Urinary bladder (tissue), 4 donors: ENCODE data around the gene KRT27. TPM values are rescaled to one million over a fixed set of nuclear protein-coding genes. Genes with fewer than 3 reads are reported as not detected.

Experiments used
- DNase-seq: peaks from one replicate; pipeline ENCODE4 v3.0.0-alpha.2; 2015; ENCODE audit errors: extremely low spot score
- H3K27ac ChIP-seq: one replicate; pipeline ENCODE4 v1.5.1; 2013; ENCODE audit warnings: low read depth, mild to moderate bottlenecking, moderate library complexity
- H3K36me3 ChIP-seq: one replicate; pipeline ENCODE4 v1.6.1; 2013; ENCODE audit warnings: mild to moderate bottlenecking, moderate library complexity; ENCODE audit not compliant: insufficient read depth
- H3K4me1 ChIP-seq: one replicate; pipeline ENCODE4 v1.6.1; 2013; ENCODE audit warnings: mild to moderate bottlenecking, moderate library complexity; ENCODE audit not compliant: insufficient read depth
- H3K4me3 ChIP-seq: one replicate; pipeline ENCODE4 v1.5.1; 2013; ENCODE audit warnings: low read depth, low read length
- WGBS: extraction: QIAGEN DNeasy Blood & Tissue Kit; methylation state at CpG from one replicate; pipeline ENCODE4 v1.1.7; 2013; 5-methylcytosine and 5-hydroxymethylcytosine counted together
- polyA plus RNA-seq: library from polyadenylated mRNA; stranded (reverse); fragments of 200-250 nt; gene quantifications from one replicate; pipeline ENCODE4 v1.2.3, GENCODE V29; 2013
- total RNA-seq: library from RNA; depleted of rRNA; stranded (reverse); fragments of >200 nt; gene quantifications from one replicate; pipeline ENCODE4 v1.2.3, GENCODE V29; 2014
- donor health status: healthy with polysubstance abuse.
- donor health status: healthy.

KRT27 gene
- total RNA-seq (not detected), polyA plus RNA-seq (not detected)

GRCh38 chr17:40782450-40782849 is at the start of gene KRT27:
Gene KRT27 (minus strand): TSS chr17:40782550. CDS start chr17:40782493, 57 bp downstream.
- H3K4me3 ChIP-seq, result no peak within 1 kb of the TSS
- no peaks in the 10 kb centered on the region for H3K4me1 ChIP-seq
- no peak within 1 kb of the TSS for H3K27ac ChIP-seq
- 95% methylated on average over 4 of the region's 4 CpGs for WGBS
- no peaks in the 10 kb centered on the region for H3K36me3 ChIP-seq
- DNase-seq, result no peak

- no peak overlapping the region for H3K4me3 ChIP-seq
- 92% methylated on average over 2 of the region's 2 CpGs for WGBS
- H3K4me1 ChIP-seq, result no peaks in the 10 kb centered on the region
- no peak overlapping the region for H3K27ac ChIP-seq
- H3K36me3 ChIP-seq, result no peaks in the 10 kb centered on the region
- DNase-seq, result no peak
These were observed 47.9 kb upstream of the KRT27 start for GRCh38 chr17:40830085-40830776.

GRCh38 chr17:40828454-40829044 is 46.2 kb upstream of the KRT27 start:
- no peak for DNase-seq
- no peaks in the 10 kb centered on the region for H3K36me3 ChIP-seq
- H3K4me3 ChIP-seq, result no peak overlapping the region
- H3K4me1 ChIP-seq, result no peaks in the 10 kb centered on the region
- 88% methylated on average over 4 of the region's 4 CpGs for WGBS
- no peak overlapping the region for H3K27ac ChIP-seq

GRCh38 chr17:40827746-40828453 is 45.5 kb upstream of the KRT27 start:
- no peak overlapping the region for H3K27ac ChIP-seq
- WGBS, result 76% methylated on average over 7 of the region's 7 CpGs
- no peak for DNase-seq
- H3K4me3 ChIP-seq, result no peak overlapping the region
- no peaks in the 10 kb centered on the region for H3K36me3 ChIP-seq
- no peaks in the 10 kb centered on the region for H3K4me1 ChIP-seq

GRCh38 chr17:40825599-40825998 is 43.2 kb upstream of the KRT27 start:
- no peak for DNase-seq
- Histone ChIP-seq H3K36me3 (no peaks in the 10 kb centered on the region), H3K4me3 (no peak overlapping the region), H3K4me1 (no peaks in the 10 kb centered on the region), H3K27ac (no peak overlapping the region)
- 73% methylated on average over 2 of the region's 2 CpGs for WGBS

- WGBS, result 97% methylated on average over 1 of the region's 1 CpG
- Histone ChIP-seq H3K36me3 (no peaks in the 10 kb centered on the region), H3K4me3 (no peak overlapping the region), H3K27ac (no peak overlapping the region), H3K4me1 (no peaks in the 10 kb centered on the region)
- no peak for DNase-seq
These were observed 41.9 kb upstream of the KRT27 start for GRCh38 chr17:40824015-40824832.

- WGBS, result 77% methylated on average over 7 of the region's 7 CpGs
- Histone ChIP-seq H3K4me1 (no peaks in the 10 kb centered on the region), H3K27ac (no peak within 1 kb of the TSS), H3K4me3 (no peak within 1 kb of the TSS), H3K36me3 (no peaks in the 10 kb centered on the region)
- DNase-seq, result no peak
These were observed 39.9 kb upstream of the KRT27 start, which contains the start of gene KRT10 for GRCh38 chr17:40822132-40822812. Gene KRT10 (minus strand): TSS chr17:40822614. CDS start chr17:40822585, 29 bp downstream.

- Histone ChIP-seq H3K36me3 (no peaks in the 10 kb centered on the region), H3K4me1 (no peaks in the 10 kb centered on the region), H3K27ac (no peak overlapping the region), H3K4me3 (no peak overlapping the region)
- DNase-seq, result no peak
These were observed 39.2 kb upstream of the KRT27 start for GRCh38 chr17:40821536-40821935.

GRCh38 chr17:40820228-40820838 is 38.0 kb upstream of the KRT27 start:
- Histone ChIP-seq H3K4me3 (no peak overlapping the region), H3K36me3 (no peaks in the 10 kb centered on the region), H3K27ac (no peak overlapping the region), H3K4me1 (no peaks in the 10 kb centered on the region)
- 91% methylated on average over 9 of the region's 9 CpGs for WGBS
- no peak for DNase-seq

GRCh38 chr17:40819528-40820125 is 37.3 kb upstream of the KRT27 start:
- Histone ChIP-seq H3K36me3 (no peaks in the 10 kb centered on the region), H3K4me1 (no peaks in the 10 kb centered on the region), H3K4me3 (peak overlapping the region; percentile 71), H3K27ac (peak overlapping the region; percentile 64)
- DNase-seq, result peak; percentile 21
- 39% methylated on average over 9 of the region's 9 CpGs for WGBS

GRCh38 chr17:40818733-40819527 is 36.6 kb upstream of the KRT27 start:
- H3K36me3 ChIP-seq, result no peaks in the 10 kb centered on the region
- DNase-seq, result peak; percentile 54
- H3K27ac ChIP-seq, result peak overlapping the region; percentile 92
- under 1% methylated on average over 73 of the region's 73 CpGs for WGBS
- H3K4me3 ChIP-seq, result peak overlapping the region; percentile 71
- H3K4me1 ChIP-seq, result no peaks in the 10 kb centered on the region

GRCh38 chr17:40818343-40818732 is 36.0 kb upstream of the KRT27 start:
- no peak for DNase-seq
- H3K27ac ChIP-seq, result peak overlapping the region; percentile 92
- no peaks in the 10 kb centered on the region for H3K36me3 ChIP-seq
- peak overlapping the region; percentile 71 for H3K4me3 ChIP-seq
- WGBS, result 13% methylated on average over 7 of the region's 7 CpGs
- no peaks in the 10 kb centered on the region for H3K4me1 ChIP-seq
